A673 (cell line): ENCODE measurements around the gene BAZ1A. TPM values are rescaled to one million over a fixed set of nuclear protein-coding genes. Genes with fewer than 3 reads are reported as not detected.

Experiments
- BruUV-seq: library from RNA; stranded (reverse); fragments of 400-500 nt; replicated peaks from 2 replicates; lab custom pipeline; 2021; lab: Mats Ljungman, UMichigan
- CTCF ChIA-PET: fragments of 300-600 bp; sonication (Branson Sonifier 250); formaldehyde crosslinking; loops from one replicate; lab custom pipeline; 2022; ENCODE audit warnings: antibody characterized with exemption; lab: Charles Lee
- POLR2A ChIA-PET: fragments of 300-600 bp; sonication (Branson Sonifier 250); formaldehyde crosslinking; loops from one replicate; lab custom pipeline; 2022; ENCODE audit warnings: antibody characterized with exemption; ENCODE audit not compliant: low non-redundant PET; lab: Charles Lee
- DNase-seq: peaks from one replicate; pipeline ENCODE4 v3.0.0-alpha.2; 2015; ENCODE audit warnings: low spot score
- H3K27ac ChIP-seq: fragments of 200-600 bp; sonication (generic); 2 replicates; pipeline ENCODE4 v1.5.1; 2016; ENCODE audit warnings: mixed run types, low read depth, mild to moderate bottlenecking, mixed read lengths, antibody characterized with exemption, low read length; ENCODE audit not compliant: poor library complexity, severe bottlenecking
- H3K27me3 ChIP-seq: fragments of 200-600 bp; sonication (generic); replicated peaks from 2 replicates; pipeline ENCODE4 v1.6.1; 2017; ENCODE audit warnings: mixed run types, low read depth, mild to moderate bottlenecking, mixed read lengths, antibody characterized with exemption, low read length; ENCODE audit not compliant: insufficient read depth, poor library complexity
- H3K36me3 ChIP-seq: fragments of 200-600 bp; sonication (generic); 2 replicates; pipeline ENCODE4 v1.6.1; 2016; ENCODE audit warnings: mixed run types, mild to moderate bottlenecking, mixed read lengths, antibody characterized with exemption, low read length; ENCODE audit not compliant: insufficient read depth, poor library complexity, severe bottlenecking
- H3K4me1 ChIP-seq: fragments of 200-600 bp; sonication (generic); 2 replicates; pipeline ENCODE4 v1.6.1; 2017; ENCODE audit warnings: mixed run types, mild to moderate bottlenecking, mixed read lengths, antibody characterized with exemption, low read length; ENCODE audit not compliant: insufficient read depth, poor library complexity, severe bottlenecking
- H3K4me3 ChIP-seq: fragments of 200-600 bp; sonication (generic); 2 replicates; pipeline ENCODE4 v1.5.1; 2016; ENCODE audit warnings: low read depth, mixed run types, mild to moderate bottlenecking, mixed read lengths, low read length; ENCODE audit not compliant: poor library complexity, severe bottlenecking
- H3K9me3 ChIP-seq: fragments of 200-600 bp; sonication (generic); 2 replicates; pipeline ENCODE4 v1.6.1; 2016; ENCODE audit warnings: mixed run types, low read depth, mild to moderate bottlenecking, mixed read lengths, antibody characterized with exemption, low read length; ENCODE audit not compliant: poor library complexity, severe bottlenecking
- EZH2 ChIP-seq: fragments of 200-600 bp; sonication (generic); IDR thresholded peaks from 2 replicates; pipeline ENCODE4 v1.6.1; 2017; ENCODE audit warnings: borderline replicate concordance, low read depth, mild to moderate bottlenecking, mixed read lengths, antibody characterized with exemption, low read length; ENCODE audit not compliant: poor library complexity, severe bottlenecking
- intact Hi-C: fragments of 100-400 bp; cut with micrococcal nuclease; formaldehyde crosslinking; loops from one replicate; pipeline ENCODE4 v1.10.0; 2022; ENCODE audit not compliant: unreplicated experiment
- total RNA-seq: library from RNA; stranded (reverse); gene quantifications from 2 replicates; pipeline ENCODE4 v1.2.3, GENCODE V29; 2021
- TF ChIP-seq, protein P1 (sequence below): fragments of 300-800, 200-600 bp; sonication (generic); conservative IDR thresholded peaks from 2 replicates; pipeline ENCODE4 v1.5.1; 2017; ENCODE audit warnings: low read depth, mild to moderate bottlenecking, antibody characterized with exemption, low read length, moderate library complexity, mixed read lengths

BAZ1A gene
- total RNA-seq, 1 experiment from 2014 or later = 70.3 TPM

DNA sequence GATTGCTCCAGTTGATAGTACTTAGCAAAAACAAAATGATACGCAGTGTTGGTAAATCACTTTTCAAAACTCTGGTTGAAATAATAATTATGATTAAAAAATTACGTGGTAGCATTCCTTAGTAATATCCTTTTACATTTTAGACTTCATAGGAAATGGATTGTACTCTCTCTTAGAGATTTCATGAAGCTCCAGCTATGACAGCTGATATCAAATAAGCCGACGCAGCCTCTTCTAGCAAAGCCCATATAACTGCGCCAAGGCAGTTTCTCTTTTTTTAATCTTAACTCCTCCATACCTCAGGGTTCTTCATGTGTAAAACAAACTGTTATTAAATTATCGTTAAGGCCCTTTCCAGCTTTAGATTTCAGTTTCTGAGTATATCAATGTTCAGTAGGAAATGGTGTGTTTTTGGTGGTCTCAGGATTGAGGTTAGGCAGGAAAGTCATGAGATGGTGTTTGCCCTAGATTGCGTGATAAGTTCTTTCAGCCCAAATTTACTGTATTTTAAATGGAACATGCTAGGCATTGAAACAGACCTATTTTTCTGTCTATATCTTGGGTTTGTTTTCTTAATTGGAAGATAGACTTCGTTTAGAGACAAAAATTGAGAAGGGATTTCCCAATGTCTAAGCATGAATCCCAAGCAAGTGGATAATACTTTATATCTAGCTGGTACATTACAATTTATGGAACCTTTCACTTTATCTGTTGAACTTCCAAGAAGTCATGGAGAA is 159.9 kb downstream of the BAZ1A start:
- intact Hi-C loops = no loop called here
- TF ChIP-seq EZH2 = no peak
- TF ChIP-seq, protein P1, sequence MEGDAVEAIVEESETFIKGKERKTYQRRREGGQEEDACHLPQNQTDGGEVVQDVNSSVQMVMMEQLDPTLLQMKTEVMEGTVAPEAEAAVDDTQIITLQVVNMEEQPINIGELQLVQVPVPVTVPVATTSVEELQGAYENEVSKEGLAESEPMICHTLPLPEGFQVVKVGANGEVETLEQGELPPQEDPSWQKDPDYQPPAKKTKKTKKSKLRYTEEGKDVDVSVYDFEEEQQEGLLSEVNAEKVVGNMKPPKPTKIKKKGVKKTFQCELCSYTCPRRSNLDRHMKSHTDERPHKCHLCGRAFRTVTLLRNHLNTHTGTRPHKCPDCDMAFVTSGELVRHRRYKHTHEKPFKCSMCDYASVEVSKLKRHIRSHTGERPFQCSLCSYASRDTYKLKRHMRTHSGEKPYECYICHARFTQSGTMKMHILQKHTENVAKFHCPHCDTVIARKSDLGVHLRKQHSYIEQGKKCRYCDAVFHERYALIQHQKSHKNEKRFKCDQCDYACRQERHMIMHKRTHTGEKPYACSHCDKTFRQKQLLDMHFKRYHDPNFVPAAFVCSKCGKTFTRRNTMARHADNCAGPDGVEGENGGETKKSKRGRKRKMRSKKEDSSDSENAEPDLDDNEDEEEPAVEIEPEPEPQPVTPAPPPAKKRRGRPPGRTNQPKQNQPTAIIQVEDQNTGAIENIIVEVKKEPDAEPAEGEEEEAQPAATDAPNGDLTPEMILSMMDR = no peak
- Histone ChIP-seq H3K27me3 (no peaks in the 10 kb centered on the region), H3K4me3 (peak overlapping the region; percentile 88), H3K9me3 (no peaks in the 10 kb centered on the region), H3K27ac (no peak overlapping the region), H3K4me1 (peaks cover 20% of the 10 kb centered on the region), H3K36me3 (peaks cover 10% of the 10 kb centered on the region)
- POLR2A ChIA-PET = no interaction called here
- no peak for DNase-seq
- CTCF ChIA-PET = no interaction called here
- no TSS peak for BruUV-seq

DNA sequence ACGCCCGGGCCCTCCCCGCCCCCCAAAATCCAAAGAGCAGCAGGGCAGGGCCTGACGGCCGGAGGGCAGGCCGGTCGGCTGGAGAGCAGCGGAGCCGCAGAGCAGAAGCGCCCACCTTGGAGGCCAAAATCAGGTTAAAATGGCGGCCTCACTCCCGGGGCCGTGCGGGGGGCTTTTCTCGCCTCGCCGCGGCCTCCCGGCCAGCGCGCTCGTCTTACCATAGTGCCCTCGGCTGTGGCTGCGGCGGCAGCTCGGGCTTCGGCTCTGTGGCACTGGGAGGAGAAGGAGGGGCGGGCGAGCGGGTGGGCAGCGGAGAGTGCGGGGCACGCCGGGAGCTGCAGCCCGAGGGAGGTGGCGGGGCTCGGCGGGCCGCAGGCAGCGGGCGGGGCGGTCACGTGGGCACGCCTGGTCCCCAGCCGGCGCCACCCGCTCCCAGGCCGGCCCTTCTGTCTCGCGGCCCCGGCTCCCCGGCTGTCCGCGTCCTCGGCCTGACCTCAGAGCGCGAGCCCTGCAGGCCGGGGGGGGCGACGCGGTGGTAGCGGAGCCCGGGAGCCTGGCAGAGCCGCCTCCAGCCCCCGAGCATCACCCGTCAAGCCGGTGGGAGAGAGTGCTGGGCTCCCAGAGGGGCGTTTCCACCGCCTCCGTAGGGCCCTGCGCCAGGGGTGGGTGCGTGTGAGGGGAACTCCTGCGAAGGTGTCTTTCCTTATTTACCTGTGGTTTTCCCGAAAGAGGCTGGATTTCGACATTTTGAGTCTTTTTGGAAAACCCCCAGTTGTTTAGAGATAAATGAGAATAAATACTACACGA is 160.6 kb downstream of the BAZ1A start, which contains the start of gene CFL2:
TSS of gene CFL2 (minus strand) at position 274 of the 807 bp plus-strand sequence. CDS start at position 221, 53 bp downstream.
- POLR2A ChIA-PET = no interaction called here
- peak; percentile 88 for DNase-seq
- Histone ChIP-seq H3K27ac (peak within 1 kb of the TSS; percentile 80), H3K36me3 (peaks cover 11% of the 10 kb centered on the region), H3K4me1 (peaks cover 27% of the 10 kb centered on the region), H3K9me3 (no peaks in the 10 kb centered on the region), H3K27me3 (no peaks in the 10 kb centered on the region), H3K4me3 (peak within 1 kb of the TSS; percentile 88)
- no TSS peak for BruUV-seq
- CTCF ChIA-PET = interaction anchor here (0.6 kb wide), 1 partner anchor 13 kb away, joined by 3 read pairs; no protein-coding TSS in a partner anchor
- intact Hi-C loops = no loop called here
- TF ChIP-seq EZH2 = no peak

DNA sequence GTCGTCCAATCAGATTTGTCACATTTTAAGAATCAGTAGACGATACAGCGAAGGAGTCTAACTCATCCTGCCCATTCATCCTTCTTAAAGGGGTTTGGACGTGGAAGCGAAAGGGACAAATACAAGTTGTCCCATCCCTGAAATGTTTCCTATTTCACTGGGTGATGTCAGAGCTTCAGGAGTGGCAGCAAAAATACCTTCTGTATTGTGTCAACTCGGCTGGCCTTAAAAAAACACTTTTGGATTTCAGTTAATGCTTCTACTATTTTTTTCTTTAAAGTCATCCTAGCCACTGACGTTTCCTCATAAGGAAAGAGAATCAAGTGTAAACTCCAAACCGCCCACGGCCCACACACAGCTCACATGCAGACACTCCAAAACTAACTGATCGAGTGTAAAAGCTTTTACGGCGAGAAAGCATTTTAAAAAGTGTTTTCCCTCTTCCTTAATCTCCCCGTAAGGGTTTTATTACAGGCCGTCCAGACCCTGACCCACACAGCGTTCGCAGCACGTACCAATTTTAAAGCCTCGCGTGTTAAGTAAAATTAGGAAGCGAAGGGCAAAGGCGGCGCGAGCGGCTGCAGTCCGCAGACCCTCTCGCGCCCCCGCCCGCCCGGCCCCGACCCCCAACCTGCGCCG is 161.4 kb downstream of the BAZ1A start:
- Histone ChIP-seq H3K27ac (peak overlapping the region; percentile 80), H3K4me3 (peak overlapping the region; percentile 88), H3K27me3 (no peaks in the 10 kb centered on the region), H3K36me3 (peaks cover 16% of the 10 kb centered on the region), H3K4me1 (peaks cover 27% of the 10 kb centered on the region), H3K9me3 (no peaks in the 10 kb centered on the region)
- intact Hi-C loops = no loop called here
- ChIA-PET CTCF (interaction anchor here (0.6 kb wide), 1 partner anchor 12 kb away, joined by 3 read pairs; no protein-coding TSS in a partner anchor), POLR2A (no interaction called here)
- DNase-seq = peak; percentile 40
- no TSS peak for BruUV-seq
- TF ChIP-seq, protein P1 = no peak
- no peak for TF ChIP-seq EZH2
